Heart left ventricle (tissue), 16 donors: ENCODE results near the gene CILP2. TPM values are rescaled to one million over a fixed set of nuclear protein-coding genes. Genes with fewer than 3 reads are reported as not detected.

Source experiments
- ATAC-seq, 4 donors: fragments of 200-7000 bp; cut with Tn5 transposase; one replicate each; pipeline ENCODE4 v1.9.1; 2020 to 2022; ENCODE audit warnings: moderate library complexity in 4 of 4, mild to moderate bottlenecking in 3 of 4, moderate number of reproducible peaks in 1 of 4
- DNase-seq, 5 donors: peaks; one replicate each; pipeline ENCODE4 v3.0.0-alpha.2; 2020
- H3K27ac ChIP-seq, 12 donors: fragments of 200-600 bp; sonication (generic) in 4 of 12; one replicate each; pipeline versions ENCODE4 v1.5.0 to v1.8.0; 2016 to 2022; ENCODE audit warnings: mild to moderate bottlenecking in 2 of 12
- H3K27me3 ChIP-seq, 9 donors: fragments of 200-600 bp; sonication (generic) in 2 of 9; one replicate each; pipeline versions ENCODE4 v1.5.1 to v1.8.0; 2016 to 2022; ENCODE audit warnings: mild to moderate bottlenecking in 3 of 9
- H3K36me3 ChIP-seq, 9 donors: fragments of 200-600 bp; sonication (generic) in 2 of 9; one replicate each; pipeline versions ENCODE4 v1.5.0 to v1.8.0; 2018 to 2022; ENCODE audit warnings: mild to moderate bottlenecking in 2 of 9
- H3K4me1 ChIP-seq, 12 donors: fragments of 200-600 bp; sonication (generic) in 4 of 12; one replicate each; pipeline versions ENCODE4 v1.5.0 to v1.8.0; 2016 to 2022; ENCODE audit warnings: mild to moderate bottlenecking in 3 of 12
- H3K4me3 ChIP-seq, 12 donors: fragments of 200-600 bp; sonication (generic) in 4 of 12; one replicate each; pipeline versions ENCODE4 v1.5.0 to v1.8.0; 2017 to 2022; ENCODE audit warnings: mild to moderate bottlenecking in 9 of 12, moderate library complexity in 4 of 12
- H3K9me3 ChIP-seq, 12 donors: fragments of 200-600 bp; sonication (generic) in 4 of 12; one replicate each; pipeline versions ENCODE4 v1.5.0 to v1.8.0; 2016 to 2022; ENCODE audit warnings: mild to moderate bottlenecking in 1 of 12
- POLR2A ChIP-seq, 2 donors: fragments of 450-650 bp; IDR thresholded peaks; one replicate each; pipeline ENCODE4 v1.6.1; 2017; ENCODE audit warnings: antibody characterized with exemption in 2 of 2, mild to moderate bottlenecking in 2 of 2, moderate library complexity in 2 of 2
- WGBS, 4 donors: extraction: QIAGEN DNeasy Blood & Tissue Kit in 2 of 4; methylation state at CpG; one replicate each; pipeline versions ENCODE4 v1.1.5 to v1.1.7; 2013 to 2018; 5-methylcytosine and 5-hydroxymethylcytosine counted together
- intact Hi-C, 10 donors: fragments of 100-400 bp; cut with DNase I; formaldehyde crosslinking; loops; one replicate each; pipeline versions ENCODE4 v1.11.1 to v1.14.2; 2022
- polyA plus RNA-seq, 2 donors: library from polyadenylated mRNA; stranded (reverse); fragments of 200-250 nt; gene quantifications; one replicate each; pipeline ENCODE4 v1.2.3, GENCODE V29; 2013
- total RNA-seq, 9 donors: library from RNA; depleted of rRNA in 2 of 9; stranded (reverse); fragments of >200 nt in 2 of 9; fragmentation: NEBNext Ultra II Directional in 3 of 9; extraction: Animal tissue kit (Norgen Biotek cat#: 25700) in 3 of 9; gene quantifications; one replicate each; pipeline versions ENCODE4 v1.1.0 to v1.2.4, GENCODE V29; 2016 to 2023
- TF ChIP-seq, protein P1 (sequence below), 12 donors: fragments of 200-600 bp; sonication (generic) in 4 of 12; IDR thresholded peaks; one replicate each; pipeline versions ENCODE4 v1.5.0 to v1.8.0; 2018 to 2022; ENCODE audit warnings: antibody characterized with exemption in 12 of 12, mild to moderate bottlenecking in 5 of 12
- donor health status: ischemic (EF 13 %, LVEDD 7.1; RV severe dilation, severe dysfunction).
- donor health status: healthy with polysubstance abuse.
- donor health status: DM: no; HTN: yes; CAD: no.
- donor health status: DM: no; HTN: no; CAD: no.
- donor health status: ischemic (EF 25% LVEDD 6.9; RV normal size, moderate dysfunction).
- donor health status: ischemic (EF 25% LVEDD 5.7; RV mildly dilated, moderate dysfunction).
- donor health status: healthy.
- donor health status: DM: yes; HTN: yes; CAD: no.
- donor health status: ischemic (EF 35%, LVEDD 5.7; RV mildly dilated, moderate dysfunction).
- donor health status: nonischemic (EF 11% LVEDD 7.7; RV severe dilation, severe dysfunction).
- donor health status: DM: yes; HTN: yes; CAD: no.
- donor health status: PGD.
- donor health status: ischemic (EF 29% LVEDD 5.4; RV normal size, mild dysfunction).
- donor health status: nonischemic (EF 23%, LVEDD 6.1; RV moderate dilation, normal function).

CILP2 gene
- total and polyA plus RNA-seq, 11 donors = 0.07 to 0.61 (median 0.22) TPM; not detected in 2

DNA sequence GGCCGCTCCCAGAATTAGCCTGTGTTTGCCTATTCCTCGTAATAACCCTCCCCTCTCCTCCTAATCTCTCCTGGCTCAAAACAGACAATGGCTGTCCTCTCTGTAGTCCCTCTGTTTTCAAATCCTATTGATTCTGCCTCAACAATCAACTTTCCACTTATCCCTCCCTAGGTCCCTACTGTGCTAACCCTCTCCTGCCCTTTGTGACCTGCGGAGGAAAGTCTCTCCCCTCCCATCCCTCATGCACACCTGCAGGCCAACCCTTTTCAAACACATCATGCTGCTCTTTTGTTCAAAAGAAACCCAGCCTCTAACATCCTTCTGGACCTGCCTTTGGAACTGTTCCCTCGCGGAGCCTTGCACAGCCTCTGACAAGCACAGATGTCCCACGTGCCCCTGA is 37.3 kb downstream of the CILP2 start:
- ATAC-seq (no peak), DNase-seq (no peak)
- H3K36me3 ChIP-seq = no peaks in the 10 kb centered on the region
- WGBS, 4 donors = 78 to 83% (median 80%) methylated on average over 6 of the region's 6 CpGs
- no peaks in the 10 kb centered on the region for H3K4me1 ChIP-seq
- TF ChIP-seq, protein P1, sequence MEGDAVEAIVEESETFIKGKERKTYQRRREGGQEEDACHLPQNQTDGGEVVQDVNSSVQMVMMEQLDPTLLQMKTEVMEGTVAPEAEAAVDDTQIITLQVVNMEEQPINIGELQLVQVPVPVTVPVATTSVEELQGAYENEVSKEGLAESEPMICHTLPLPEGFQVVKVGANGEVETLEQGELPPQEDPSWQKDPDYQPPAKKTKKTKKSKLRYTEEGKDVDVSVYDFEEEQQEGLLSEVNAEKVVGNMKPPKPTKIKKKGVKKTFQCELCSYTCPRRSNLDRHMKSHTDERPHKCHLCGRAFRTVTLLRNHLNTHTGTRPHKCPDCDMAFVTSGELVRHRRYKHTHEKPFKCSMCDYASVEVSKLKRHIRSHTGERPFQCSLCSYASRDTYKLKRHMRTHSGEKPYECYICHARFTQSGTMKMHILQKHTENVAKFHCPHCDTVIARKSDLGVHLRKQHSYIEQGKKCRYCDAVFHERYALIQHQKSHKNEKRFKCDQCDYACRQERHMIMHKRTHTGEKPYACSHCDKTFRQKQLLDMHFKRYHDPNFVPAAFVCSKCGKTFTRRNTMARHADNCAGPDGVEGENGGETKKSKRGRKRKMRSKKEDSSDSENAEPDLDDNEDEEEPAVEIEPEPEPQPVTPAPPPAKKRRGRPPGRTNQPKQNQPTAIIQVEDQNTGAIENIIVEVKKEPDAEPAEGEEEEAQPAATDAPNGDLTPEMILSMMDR (IDR thresholded peaks at IDR 0.05) = no peak
- TF ChIP-seq POLR2A (IDR thresholded peaks at IDR 0.05) = no peak
- H3K9me3 ChIP-seq = no peaks in the 10 kb centered on the region
- intact Hi-C loops = no loop called here
- no peaks in the 10 kb centered on the region for H3K27me3 ChIP-seq
- no peak overlapping the region for H3K4me3 ChIP-seq
- H3K27ac ChIP-seq = no peak overlapping the region

DNA sequence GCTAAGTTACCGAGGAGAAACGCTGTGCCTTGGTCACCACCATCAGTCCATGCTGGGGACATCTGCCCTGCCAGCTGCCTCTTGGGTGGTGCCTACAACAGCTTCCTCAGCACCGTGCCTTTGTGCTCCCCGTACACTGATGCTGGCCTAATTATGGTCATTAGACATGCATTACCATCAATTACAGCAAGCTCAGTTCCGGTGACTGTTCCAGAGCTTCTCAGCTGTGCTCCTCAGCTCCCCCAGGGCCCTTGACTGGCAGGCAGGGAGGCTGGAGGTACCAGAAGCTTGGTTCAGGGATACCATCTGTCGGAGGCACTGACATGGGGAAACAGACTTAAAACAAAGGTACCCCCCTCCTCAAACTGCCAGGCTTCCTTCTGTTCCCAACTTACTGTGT is 40.2 kb downstream of the CILP2 start:
- ATAC-seq = no peak

DNA sequence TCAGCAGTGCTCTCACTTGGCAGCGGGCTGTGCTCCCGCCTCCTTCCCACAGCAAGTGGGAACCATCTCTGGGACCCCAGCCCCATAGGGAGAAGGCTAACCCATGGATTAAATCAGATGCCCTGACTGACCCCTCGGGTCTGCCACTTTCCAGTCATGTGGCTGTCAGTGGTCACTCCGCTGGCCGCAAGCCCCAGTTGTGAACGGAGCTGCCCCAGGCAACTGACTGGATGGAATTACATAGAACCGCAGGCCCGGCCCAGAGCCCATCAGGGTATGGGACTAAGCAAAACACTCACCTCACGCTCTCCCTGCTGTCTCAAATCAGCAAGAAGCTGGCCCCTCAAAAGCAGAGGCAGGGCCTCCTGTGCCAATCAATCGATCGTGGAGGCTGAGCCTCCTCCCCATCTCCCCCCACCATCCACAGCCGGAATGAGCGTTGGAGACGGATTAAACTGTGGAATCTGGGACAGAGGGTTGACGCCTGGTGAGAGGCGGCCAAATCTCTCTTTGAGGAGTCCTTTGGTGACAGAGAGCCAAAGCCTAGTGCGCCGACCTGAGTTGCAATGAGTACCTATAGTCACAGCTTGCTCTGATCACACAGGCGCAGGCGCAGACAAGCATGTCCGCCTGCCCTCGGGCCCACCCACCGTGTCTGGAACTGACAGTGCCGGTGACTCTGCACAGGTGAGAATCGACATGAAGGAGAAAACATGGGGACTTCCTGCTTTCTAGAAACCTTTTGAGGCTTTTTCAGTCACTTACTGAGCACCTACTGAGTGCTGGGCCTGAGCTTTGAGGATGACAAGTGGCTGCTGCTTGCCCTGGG is 41.7 kb downstream of the CILP2 start:
- 87 to 90% (median 89%) methylated on average over 23 to 25 of the region's 25 CpGs for WGBS, 4 donors
- Histone ChIP-seq H3K27me3 (no peaks in the 10 kb centered on the region), H3K27ac (no peak overlapping the region), H3K36me3 (no peaks in the 10 kb centered on the region), H3K9me3 (no peaks in the 10 kb centered on the region), H3K4me3 (no peak overlapping the region), H3K4me1 (no peaks in the 10 kb centered on the region)
- DNase-seq = no peak
- intact Hi-C loops = no loop called here
- ATAC-seq = no peak
- TF ChIP-seq, protein P1 (IDR thresholded peaks at IDR 0.05) = no peak

More for the DNA sequence above, 40.2 kb downstream of the CILP2 start:
- no peak for TF ChIP-seq POLR2A (IDR thresholded peaks at IDR 0.05)
- TF ChIP-seq, protein P1 (IDR thresholded peaks at IDR 0.05) = no peak
- H3K27ac ChIP-seq = no peak overlapping the region
- intact Hi-C loops = no loop called here
- H3K36me3 ChIP-seq = no peaks in the 10 kb centered on the region
- WGBS, 4 donors = 78 to 94% (median 91%) methylated on average over 6 of the region's 6 CpGs
- no peak for DNase-seq
- no peaks in the 10 kb centered on the region for H3K9me3 ChIP-seq
- no peak overlapping the region for H3K4me3 ChIP-seq
- H3K4me1 ChIP-seq = no peaks in the 10 kb centered on the region
- H3K27me3 ChIP-seq = no peaks in the 10 kb centered on the region

DNA sequence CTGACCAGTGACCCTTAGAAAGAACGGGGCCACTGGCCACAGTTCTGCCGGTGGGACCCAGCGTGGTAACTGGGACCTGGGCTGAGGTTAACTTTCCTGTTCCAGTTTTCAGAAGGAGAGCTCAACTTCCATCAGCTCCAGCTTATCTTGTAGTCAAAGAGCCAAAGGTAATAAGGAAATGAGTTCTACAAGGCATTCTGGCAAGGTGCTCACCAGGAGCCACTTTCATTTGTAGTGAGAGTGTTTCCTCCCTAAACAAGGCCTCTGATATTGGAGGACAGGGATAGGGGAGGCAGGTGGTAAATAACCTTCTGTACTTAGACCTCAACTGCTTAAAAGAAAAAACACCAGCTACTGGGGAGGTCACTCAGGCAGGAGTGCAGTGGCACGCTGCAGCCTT is 42.4 kb downstream of the CILP2 start:
- DNase-seq (no peak), ATAC-seq (no peak)
- intact Hi-C loops = no loop called here
- H3K27me3 ChIP-seq = no peaks in the 10 kb centered on the region
- 86 to 94% (median 92%) methylated on average over 4 of the region's 4 CpGs for WGBS, 4 donors
- TF ChIP-seq POLR2A (IDR thresholded peaks at IDR 0.05) = no peak
- TF ChIP-seq, protein P1 (IDR thresholded peaks at IDR 0.05) = no peak
- H3K4me3 ChIP-seq = no peak overlapping the region
- no peaks in the 10 kb centered on the region for H3K4me1 ChIP-seq
- no peaks in the 10 kb centered on the region for H3K9me3 ChIP-seq
- no peaks in the 10 kb centered on the region for H3K36me3 ChIP-seq
- H3K27ac ChIP-seq = no peak overlapping the region
